Fibroblast of lung (primary cell): ENCODE measurements around the gene DNAH3. TPM values are rescaled to one million over a fixed set of nuclear protein-coding genes. Genes with fewer than 3 reads are reported as not detected.
A peak's percentile ranks its signal among the peaks of the same experiment; 100 is the strongest.

ENCODE experiments used
- DNase-seq, 2 donors: peaks; one replicate each; pipeline versions ENCODE4 v3.0.0 to v3.0.0-alpha.2; 2010; ENCODE audit warnings: low read depth in 2 of 2
- H2AFZ ChIP-seq: 2 replicates; pipeline ENCODE4 v1.5.1; 2012; ENCODE audit warnings: low read length, control low read depth, inconsistent platforms
- H3K27ac ChIP-seq: 2 replicates; pipeline ENCODE4 v1.5.1; 2011; ENCODE audit warnings: low read length, control low read depth; ENCODE audit not compliant: insufficient read depth
- H3K27me3 ChIP-seq: 2 replicates; pipeline ENCODE4 v1.5.1; 2011; ENCODE audit warnings: mild to moderate bottlenecking, low read length; ENCODE audit not compliant: control insufficient read depth, insufficient read depth
- H3K36me3 ChIP-seq: 2 replicates; pipeline ENCODE4 v1.5.1; 2011; ENCODE audit warnings: low read length; ENCODE audit not compliant: control insufficient read depth, insufficient read depth
- H3K4me1 ChIP-seq: 2 replicates; pipeline ENCODE4 v1.5.1; 2011; ENCODE audit warnings: low read length; ENCODE audit not compliant: control insufficient read depth, insufficient read depth; ENCODE audit errors: extremely low read depth
- H3K4me2 ChIP-seq: 2 replicates; pipeline ENCODE4 v1.5.1; 2011; ENCODE audit warnings: low read length, control low read depth; ENCODE audit not compliant: insufficient read depth; ENCODE audit errors: extremely low read depth
- H3K4me3 ChIP-seq, 4 experiments: fragments of 200-600 bp in 1 of 4; sonication (generic) in 1 of 4; replicated peaks in 1 of 4; 2 replicates each; pipeline ENCODE4 v1.5.1; 2011 to 2016; ENCODE audit warnings: low read length in 4 of 4, low read depth in 3 of 4, mild to moderate bottlenecking in 3 of 4, control low read depth in 2 of 4, inconsistent platforms in 1 of 4, mixed read lengths in 1 of 4; ENCODE audit not compliant: insufficient read depth in 1 of 4; ENCODE audit errors: control extremely low read depth in 1 of 4
- H3K79me2 ChIP-seq: 2 replicates; pipeline ENCODE4 v1.5.1; 2012; ENCODE audit warnings: mild to moderate bottlenecking, low read length, inconsistent platforms; ENCODE audit not compliant: control insufficient read depth, insufficient read depth
- H3K9ac ChIP-seq: 2 replicates; pipeline ENCODE4 v1.5.1; 2011; ENCODE audit warnings: mild to moderate bottlenecking, low read length, control low read depth; ENCODE audit not compliant: insufficient read depth
- H3K9me3 ChIP-seq: 2 replicates; pipeline ENCODE4 v1.5.1; 2012; ENCODE audit warnings: low read depth, low read length; ENCODE audit not compliant: control insufficient read depth, insufficient read depth
- H4K20me1 ChIP-seq: 2 replicates; pipeline ENCODE4 v1.5.1; 2011; ENCODE audit warnings: low read length; ENCODE audit not compliant: control insufficient read depth, insufficient read depth; ENCODE audit errors: extremely low read depth
- EZH2 ChIP-seq: IDR thresholded peaks from 2 replicates; pipeline ENCODE4 v1.5.1; 2012; ENCODE audit warnings: low read length, control low read depth, mild to moderate bottlenecking; ENCODE audit errors: missing control alignments
- polyA plus RNA-seq, 2 donors: library from polyadenylated mRNA; depleted of rRNA in 1 of 2; stranded (reverse) in 1 of 2; unstranded in 1 of 2; fragments of >200 nt; gene quantifications; 2 replicates each; pipeline ENCODE4 v1.2.1, GENCODE V29; 2011 to 2012; ENCODE audit warnings: missing spikeins in 1 of 2
- total RNA-seq: library from RNA; depleted of rRNA; stranded (reverse); fragments of >200 nt; gene quantifications from 2 replicates; pipeline ENCODE4 v1.2.1, GENCODE V29; 2014
- TF ChIP-seq, protein P1 (sequence below), 2 donors: IDR thresholded peaks in 1 of 2; conservative IDR thresholded peaks in 1 of 2; 1 replicate in 1 of 2; 2 replicates in 1 of 2; pipeline ENCODE4 v1.5.1; 2011 to 2012; ENCODE audit warnings: low read length in 2 of 2, control low read depth in 1 of 2, inconsistent platforms in 1 of 2, low read depth in 1 of 2, mild to moderate bottlenecking in 1 of 2

DNAH3 gene
- total and polyA plus RNA-seq, 2 donors (not counting 1 experiment from before 2014, with no cell fraction given) = not detected

DNA sequence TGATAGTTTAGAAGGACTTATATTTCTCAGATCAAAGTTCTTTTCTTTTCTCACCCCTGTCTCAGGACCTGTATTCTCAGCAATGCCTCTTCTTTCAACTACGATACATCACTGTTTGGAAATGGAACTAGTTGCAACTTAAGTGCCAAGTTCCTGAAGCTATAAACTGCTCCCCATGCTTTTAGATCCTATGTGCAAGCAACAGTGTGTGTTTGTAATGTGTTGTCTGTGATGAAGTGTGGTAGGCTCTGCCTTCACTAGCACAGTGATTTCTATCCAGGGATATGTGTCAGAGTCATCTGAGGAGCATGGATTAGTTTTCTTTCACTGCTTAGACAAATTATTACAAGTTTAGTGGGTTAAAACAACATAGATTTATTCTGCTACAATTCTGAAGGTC lies 42.3 kb upstream of the DNAH3 start:
- Histone ChIP-seq H3K4me2 (no peak overlapping the region), H3K9me3 (no peaks in the 10 kb centered on the region), H3K4me1 (peaks cover 3% of the 10 kb centered on the region), H3K27me3 (peaks cover 5% of the 10 kb centered on the region), H3K27ac (no peak overlapping the region), H3K4me3 (no peak overlapping the region), H3K36me3 (no peaks in the 10 kb centered on the region), H4K20me1 (no peaks in the 10 kb centered on the region), H2AFZ (no peak overlapping the region), H3K79me2 (no peaks in the 10 kb centered on the region), H3K9ac (no peak overlapping the region)
- TF ChIP-seq EZH2 = no peak
- TF ChIP-seq, protein P1, sequence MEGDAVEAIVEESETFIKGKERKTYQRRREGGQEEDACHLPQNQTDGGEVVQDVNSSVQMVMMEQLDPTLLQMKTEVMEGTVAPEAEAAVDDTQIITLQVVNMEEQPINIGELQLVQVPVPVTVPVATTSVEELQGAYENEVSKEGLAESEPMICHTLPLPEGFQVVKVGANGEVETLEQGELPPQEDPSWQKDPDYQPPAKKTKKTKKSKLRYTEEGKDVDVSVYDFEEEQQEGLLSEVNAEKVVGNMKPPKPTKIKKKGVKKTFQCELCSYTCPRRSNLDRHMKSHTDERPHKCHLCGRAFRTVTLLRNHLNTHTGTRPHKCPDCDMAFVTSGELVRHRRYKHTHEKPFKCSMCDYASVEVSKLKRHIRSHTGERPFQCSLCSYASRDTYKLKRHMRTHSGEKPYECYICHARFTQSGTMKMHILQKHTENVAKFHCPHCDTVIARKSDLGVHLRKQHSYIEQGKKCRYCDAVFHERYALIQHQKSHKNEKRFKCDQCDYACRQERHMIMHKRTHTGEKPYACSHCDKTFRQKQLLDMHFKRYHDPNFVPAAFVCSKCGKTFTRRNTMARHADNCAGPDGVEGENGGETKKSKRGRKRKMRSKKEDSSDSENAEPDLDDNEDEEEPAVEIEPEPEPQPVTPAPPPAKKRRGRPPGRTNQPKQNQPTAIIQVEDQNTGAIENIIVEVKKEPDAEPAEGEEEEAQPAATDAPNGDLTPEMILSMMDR (conservative IDR thresholded peaks at IDR 0.05 in 1 of 2, IDR thresholded peaks at IDR 0.05 in 1 of 2; ENCODE audit: low read depth in 1 of 2, low read length in 2 of 2) = no peak
- DNase-seq = no peak

DNA sequence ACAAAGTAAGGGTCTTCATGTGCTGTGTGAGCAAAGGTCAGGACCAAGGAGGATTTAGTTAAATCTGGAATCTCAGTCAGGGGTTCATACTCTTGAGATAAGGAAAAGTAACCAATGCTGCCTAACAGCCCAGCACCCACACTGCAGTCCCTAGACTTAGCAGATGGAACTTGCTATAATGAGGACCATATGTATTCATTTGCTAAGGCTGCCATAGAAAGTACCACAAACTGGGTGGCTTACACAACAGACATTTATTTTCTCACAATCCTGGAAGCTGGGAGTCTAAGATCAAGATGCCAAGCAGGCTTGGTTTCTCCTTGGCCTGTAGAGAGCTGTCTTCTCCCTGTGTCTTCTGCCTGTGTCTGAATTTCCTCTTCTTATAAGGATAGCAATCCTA lies 40.0 kb upstream of the DNAH3 start:
- H3K79me2 ChIP-seq = no peaks in the 10 kb centered on the region
- no peak overlapping the region for H3K4me2 ChIP-seq
- no peaks in the 10 kb centered on the region for H3K36me3 ChIP-seq
- H3K4me3 ChIP-seq = no peak overlapping the region
- no peaks in the 10 kb centered on the region for H4K20me1 ChIP-seq
- TF ChIP-seq, protein P1 (conservative IDR thresholded peaks at IDR 0.05 in 1 of 2, IDR thresholded peaks at IDR 0.05 in 1 of 2; ENCODE audit: low read depth in 1 of 2, low read length in 2 of 2) = no peak
- TF ChIP-seq EZH2 = no peak
- DNase-seq = peak in 1 of 2 donors; percentile 36
- H3K9me3 ChIP-seq = no peaks in the 10 kb centered on the region
- H3K27ac ChIP-seq = no peak overlapping the region
- H3K27me3 ChIP-seq = peaks cover 5% of the 10 kb centered on the region
- peaks cover 3% of the 10 kb centered on the region for H3K4me1 ChIP-seq
- no peak overlapping the region for H3K9ac ChIP-seq
- no peak overlapping the region for H2AFZ ChIP-seq

DNA sequence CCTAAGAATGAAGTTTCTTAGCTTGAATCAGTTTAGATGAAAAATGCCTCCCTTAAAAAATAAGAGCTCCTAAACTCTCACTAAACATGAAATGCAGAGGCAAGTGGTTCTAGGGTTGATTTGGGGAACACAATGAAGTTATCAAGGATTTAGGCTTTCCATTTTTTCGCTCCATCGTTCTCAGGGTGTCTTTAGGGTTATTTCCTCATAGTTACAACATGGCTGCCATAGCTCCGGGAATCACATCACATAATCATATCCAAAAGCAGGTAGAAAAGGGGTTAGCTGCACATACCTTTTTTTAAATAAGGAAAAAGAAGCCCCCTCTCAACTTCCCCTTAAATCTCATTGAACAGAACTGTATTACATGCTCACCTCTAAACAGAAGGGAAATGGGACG lies 39.4 kb upstream of the DNAH3 start:
- H3K79me2 ChIP-seq = no peaks in the 10 kb centered on the region
- TF ChIP-seq EZH2 = no peak
- TF ChIP-seq, protein P1 (conservative IDR thresholded peaks at IDR 0.05 in 1 of 2, IDR thresholded peaks at IDR 0.05 in 1 of 2; ENCODE audit: low read depth in 1 of 2, low read length in 2 of 2) = no peak
- no peak overlapping the region for H3K4me3 ChIP-seq
- peaks cover 3% of the 10 kb centered on the region for H3K4me1 ChIP-seq
- no peak for DNase-seq
- H4K20me1 ChIP-seq = no peaks in the 10 kb centered on the region
- H3K9ac ChIP-seq = no peak overlapping the region
- no peak overlapping the region for H3K27ac ChIP-seq
- H2AFZ ChIP-seq = no peak overlapping the region
- no peaks in the 10 kb centered on the region for H3K9me3 ChIP-seq
- no peak overlapping the region for H3K4me2 ChIP-seq
- H3K36me3 ChIP-seq = no peaks in the 10 kb centered on the region
- peaks cover 5% of the 10 kb centered on the region for H3K27me3 ChIP-seq
